Activated CD8-positive, alpha-beta T cell treated with anti-CD3 and anti-CD28 coated beads for 36 hours (primary cell): ENCODE results near the gene MRPS27. TPM values are rescaled to one million over a fixed set of nuclear protein-coding genes. Genes with fewer than 3 reads are reported as not detected.

Experiments used
- ATAC-seq: fragments of 200-7000 bp; cut with Tn5 transposase; one replicate; pipeline ENCODE4 v1.10.0; 2021; ENCODE audit warnings: mild to moderate bottlenecking, moderate library complexity
- CTCF ChIA-PET: fragments of 350-600 bp; sonication (Branson Sonifier 250); formaldehyde crosslinking; loops from one replicate; lab custom pipeline; 2021; ENCODE audit warnings: antibody characterized with exemption; lab: Charles Lee
- POLR2A ChIA-PET: fragments of 350-600 bp; sonication (Branson Sonifier 250); formaldehyde crosslinking; loops from one replicate; lab custom pipeline; 2021; ENCODE audit warnings: antibody characterized with exemption; lab: Charles Lee
- DNase-seq: peaks from one replicate; pipeline ENCODE4 v3.0.0-alpha.2; 2020
- H3K27ac Mint-ChIP-seq: one replicate; pipeline ENCODE4 v1.8.0; 2021; ENCODE audit warnings: mild to moderate bottlenecking, mixed read lengths
- H3K27me3 Mint-ChIP-seq: one replicate; pipeline ENCODE4 v1.8.0; 2021; ENCODE audit warnings: mixed read lengths
- H3K36me3 Mint-ChIP-seq: one replicate; pipeline ENCODE4 v1.8.0; 2021; ENCODE audit warnings: low read depth, mixed read lengths
- H3K4me1 Mint-ChIP-seq: one replicate; pipeline ENCODE4 v1.8.0; 2021; ENCODE audit warnings: low read depth, mixed read lengths
- H3K4me3 Mint-ChIP-seq: one replicate; pipeline ENCODE4 v1.8.0; 2021; ENCODE audit warnings: mild to moderate bottlenecking, moderate library complexity, mixed read lengths
- H3K9me3 Mint-ChIP-seq: one replicate; pipeline ENCODE4 v1.8.0; 2021; ENCODE audit warnings: mixed read lengths
- intact Hi-C: fragments of 100-400 bp; cut with micrococcal nuclease; formaldehyde crosslinking; loops from one replicate; pipeline ENCODE4 v1.10.0; 2022
- total RNA-seq, 2 experiments: library from RNA; stranded (reverse); gene quantifications; one replicate each; pipeline ENCODE4 v1.2.3, GENCODE V29; 2021
- TF ChIP-seq, protein P1 (sequence below): fragments of 200-600 bp; IDR thresholded peaks from one replicate; pipeline ENCODE4 v1.8.0; 2022; ENCODE audit warnings: antibody characterized with exemption, mild to moderate bottlenecking

MRPS27 gene
- total RNA-seq, 2 experiments from 2014 or later: 91.5 to 99.1 TPM

GRCh38 chr5:72245951-72246532 lies 74.0 kb downstream of the MRPS27 start:
- ChIA-PET POLR2A (no interaction called here), CTCF (no interaction called here)
- ATAC-seq (no peak), DNase-seq (no peak)
- intact Hi-C loops: no loop called here
- no peak overlapping the region for H3K4me3 Mint-ChIP-seq
- H3K9me3 Mint-ChIP-seq: no peaks in the 10 kb centered on the region
- H3K27ac Mint-ChIP-seq: no peak overlapping the region
- H3K36me3 Mint-ChIP-seq: peaks cover 10% of the 10 kb centered on the region
- H3K27me3 Mint-ChIP-seq: no peaks in the 10 kb centered on the region
- H3K4me1 Mint-ChIP-seq: peaks cover 26% of the 10 kb centered on the region
- TF ChIP-seq, protein P1, sequence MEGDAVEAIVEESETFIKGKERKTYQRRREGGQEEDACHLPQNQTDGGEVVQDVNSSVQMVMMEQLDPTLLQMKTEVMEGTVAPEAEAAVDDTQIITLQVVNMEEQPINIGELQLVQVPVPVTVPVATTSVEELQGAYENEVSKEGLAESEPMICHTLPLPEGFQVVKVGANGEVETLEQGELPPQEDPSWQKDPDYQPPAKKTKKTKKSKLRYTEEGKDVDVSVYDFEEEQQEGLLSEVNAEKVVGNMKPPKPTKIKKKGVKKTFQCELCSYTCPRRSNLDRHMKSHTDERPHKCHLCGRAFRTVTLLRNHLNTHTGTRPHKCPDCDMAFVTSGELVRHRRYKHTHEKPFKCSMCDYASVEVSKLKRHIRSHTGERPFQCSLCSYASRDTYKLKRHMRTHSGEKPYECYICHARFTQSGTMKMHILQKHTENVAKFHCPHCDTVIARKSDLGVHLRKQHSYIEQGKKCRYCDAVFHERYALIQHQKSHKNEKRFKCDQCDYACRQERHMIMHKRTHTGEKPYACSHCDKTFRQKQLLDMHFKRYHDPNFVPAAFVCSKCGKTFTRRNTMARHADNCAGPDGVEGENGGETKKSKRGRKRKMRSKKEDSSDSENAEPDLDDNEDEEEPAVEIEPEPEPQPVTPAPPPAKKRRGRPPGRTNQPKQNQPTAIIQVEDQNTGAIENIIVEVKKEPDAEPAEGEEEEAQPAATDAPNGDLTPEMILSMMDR: no peak

- POLR2A ChIA-PET: no interaction called here
Observed at GRCh38 chr5:72245546-72245945, 74.5 kb downstream of the MRPS27 start.

DNA sequence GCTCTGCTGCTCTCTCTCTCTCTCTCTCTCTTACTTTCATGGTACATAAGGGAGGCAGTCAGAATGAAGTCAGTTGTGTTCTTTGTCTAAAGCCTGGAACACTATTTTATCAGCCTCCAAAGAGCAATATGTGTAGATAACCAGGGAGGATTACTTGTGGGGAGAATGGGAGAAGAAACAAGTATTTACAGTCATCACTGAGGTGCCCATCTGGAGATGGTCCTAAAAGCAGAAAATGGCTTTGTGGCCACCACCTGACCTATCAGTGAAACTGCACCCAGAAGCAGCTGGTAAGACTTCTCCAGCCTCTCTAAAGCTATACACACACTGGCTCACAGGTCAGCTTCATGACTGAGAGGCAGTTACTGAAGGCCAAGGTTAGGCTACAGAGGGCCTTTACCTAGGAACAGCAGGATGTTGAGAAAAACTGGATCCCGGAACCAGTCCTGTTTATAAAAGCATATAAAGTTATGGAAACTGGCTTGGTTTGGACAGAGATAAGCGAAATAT lies 75.1 kb downstream of the MRPS27 start:
- ATAC-seq: peak; percentile 51
- POLR2A ChIA-PET: interaction anchor here (0.5 kb wide), 1 partner anchor 591 kb away, joined by 3 read pairs; no protein-coding TSS in a partner anchor
- intact Hi-C loops: no loop called here

More at GRCh38 chr5:72245546-72245945, 74.5 kb downstream of the MRPS27 start:
- Mint-ChIP-seq H3K27ac (no peak overlapping the region), H3K27me3 (no peaks in the 10 kb centered on the region), H3K36me3 (peaks cover 10% of the 10 kb centered on the region), H3K9me3 (no peaks in the 10 kb centered on the region), H3K4me3 (no peak overlapping the region), H3K4me1 (peaks cover 26% of the 10 kb centered on the region)
- TF ChIP-seq, protein P1: no peak
- DNase-seq (no peak), ATAC-seq (no peak)
- intact Hi-C loops: no loop called here
- CTCF ChIA-PET: no interaction called here

DNA sequence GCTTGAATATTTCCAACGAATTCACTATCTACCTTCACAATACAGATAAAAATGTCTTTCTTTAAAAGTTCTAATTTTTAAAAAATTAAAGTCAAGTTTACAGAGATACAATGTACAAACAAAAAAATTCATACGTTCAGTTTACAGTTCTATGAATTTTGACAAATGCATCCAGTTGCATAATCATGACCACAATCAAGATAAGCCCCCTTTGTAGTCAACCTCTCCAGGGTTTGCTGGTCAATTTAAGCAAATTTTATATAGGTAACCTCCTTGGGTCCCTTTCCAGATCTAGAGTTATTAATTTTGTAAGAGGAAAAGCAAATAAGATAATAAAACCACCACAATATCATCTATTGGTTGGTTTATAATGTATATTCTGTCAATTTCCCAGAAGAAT lies 76.3 kb downstream of the MRPS27 start:
- Mint-ChIP-seq H3K27me3 (no peaks in the 10 kb centered on the region), H3K27ac (no peak overlapping the region), H3K36me3 (peaks cover 12% of the 10 kb centered on the region), H3K4me1 (peaks cover 22% of the 10 kb centered on the region), H3K4me3 (no peak overlapping the region), H3K9me3 (no peaks in the 10 kb centered on the region)
- POLR2A ChIA-PET: no interaction called here
- intact Hi-C loops: no loop called here
- CTCF ChIA-PET: no interaction called here
- TF ChIP-seq, protein P1: no peak
- ATAC-seq (no peak), DNase-seq (no peak)

More for the DNA sequence above, 75.1 kb downstream of the MRPS27 start:
- H3K36me3 Mint-ChIP-seq: peaks cover 10% of the 10 kb centered on the region
- TF ChIP-seq, protein P1: peak; percentile 19
- DNase-seq: peak; percentile 6
- H3K4me3 Mint-ChIP-seq: no peak overlapping the region
- CTCF ChIA-PET: no interaction called here
- H3K27me3 Mint-ChIP-seq: no peaks in the 10 kb centered on the region
- H3K27ac Mint-ChIP-seq: no peak overlapping the region
- H3K4me1 Mint-ChIP-seq: peaks cover 26% of the 10 kb centered on the region
- H3K9me3 Mint-ChIP-seq: no peaks in the 10 kb centered on the region

GRCh38 chr5:72242796-72243475 lies 77.1 kb downstream of the MRPS27 start:
- no peak overlapping the region for H3K27ac Mint-ChIP-seq
- no peak for DNase-seq
- intact Hi-C loops: no loop called here
- no peaks in the 10 kb centered on the region for H3K27me3 Mint-ChIP-seq
- TF ChIP-seq, protein P1: no peak
- no peaks in the 10 kb centered on the region for H3K9me3 Mint-ChIP-seq
- ChIA-PET POLR2A (no interaction called here), CTCF (no interaction called here)
- H3K4me3 Mint-ChIP-seq: no peak overlapping the region
- H3K4me1 Mint-ChIP-seq: peaks cover 21% of the 10 kb centered on the region
- ATAC-seq: no peak
- peaks cover 20% of the 10 kb centered on the region for H3K36me3 Mint-ChIP-seq
